ENCODE data around the gene BCL2L1. TPM values are rescaled to one million over a fixed set of nuclear protein-coding genes. Genes with fewer than 3 reads are reported as not detected.
A peak's percentile ranks its signal among the peaks of the same experiment; 100 is the strongest.
"Not testable (repeated sequence)": the region's sequence is repeated elsewhere in the genome, so short reads cannot be mapped to it uniquely, and the experiment has no call there.

BCL2L1 gene
- total RNA-seq = 100 to 1,000 TPM in 1 of 2 donors, 10 to 100 TPM in 1; 86.7 to 134 TPM

GRCh38 chr20:31722257-31723068 is at the start of gene BCL2L1:
Gene BCL2L1 (minus strand): TSS chr20:31722868. CDS start chr20:31722218, 650 bp downstream.
- Mint-ChIP-seq H3K4me3 (peak within 1 kb of the TSS; percentile 95), H3K36me3 (ENCODE audit: low read depth) (peaks cover 57% of the 10 kb centered on the region)

GRCh38 chr20:31770243-31770642 is 47.6 kb upstream of the BCL2L1 start:
- ATAC-seq (replicated peaks) = no peak
- Mint-ChIP-seq H3K27me3 (no peaks in the 10 kb centered on the region), H3K4me3 (no peak overlapping the region)

More at GRCh38 chr20:31722257-31723068, at the start of gene BCL2L1:
- Mint-ChIP-seq H3K4me1 (peaks cover 8% of the 10 kb centered on the region), H3K27me3 (no peaks in the 10 kb centered on the region), H3K27ac (peak within 1 kb of the TSS; percentile 98), H3K9me3 (no peaks in the 10 kb centered on the region)
- ATAC-seq (replicated peaks) = peak; percentile 36

GRCh38 chr20:31769681-31770080 is 47.0 kb upstream of the BCL2L1 start:
- no peaks in the 10 kb centered on the region for H3K27me3 Mint-ChIP-seq
- no peak overlapping the region for H3K27ac Mint-ChIP-seq
- H3K9me3 Mint-ChIP-seq = no peaks in the 10 kb centered on the region
- H3K4me3 Mint-ChIP-seq = peak overlapping the region; percentile 20
- peaks cover 4% of the 10 kb centered on the region for H3K4me1 Mint-ChIP-seq
- H3K36me3 Mint-ChIP-seq (ENCODE audit: low read depth) = peaks cover 93% of the 10 kb centered on the region
- ATAC-seq (replicated peaks) = no peak

More at GRCh38 chr20:31770243-31770642, 47.6 kb upstream of the BCL2L1 start:
- H3K9me3 Mint-ChIP-seq = no peaks in the 10 kb centered on the region
- no peak overlapping the region for H3K27ac Mint-ChIP-seq
- peaks cover 88% of the 10 kb centered on the region for H3K36me3 Mint-ChIP-seq (ENCODE audit: low read depth)
- peaks cover 4% of the 10 kb centered on the region for H3K4me1 Mint-ChIP-seq

- H3K27ac Mint-ChIP-seq = no peak overlapping the region
Observed at GRCh38 chr20:31767805-31768204, 45.1 kb upstream of the BCL2L1 start.

GRCh38 chr20:31764641-31765305 is 42.1 kb upstream of the BCL2L1 start:
- Mint-ChIP-seq H3K36me3 (ENCODE audit: low read depth) (peaks cover 68% of the 10 kb centered on the region), H3K4me1 (peaks cover 3% of the 10 kb centered on the region), H3K27ac (no peak overlapping the region), H3K4me3 (no peak overlapping the region), H3K27me3 (no peaks in the 10 kb centered on the region), H3K9me3 (no peaks in the 10 kb centered on the region)
- ATAC-seq (replicated peaks) = no peak

More at GRCh38 chr20:31767805-31768204, 45.1 kb upstream of the BCL2L1 start:
- H3K4me3 Mint-ChIP-seq = no peak overlapping the region
- no peak for ATAC-seq (replicated peaks)
- peaks cover 4% of the 10 kb centered on the region for H3K4me1 Mint-ChIP-seq
- H3K36me3 Mint-ChIP-seq (ENCODE audit: low read depth) = peaks cover 77% of the 10 kb centered on the region
- no peaks in the 10 kb centered on the region for H3K9me3 Mint-ChIP-seq
- H3K27me3 Mint-ChIP-seq = no peaks in the 10 kb centered on the region

GRCh38 chr20:31760519-31761240 is 38.0 kb upstream of the BCL2L1 start:
- Mint-ChIP-seq H3K4me3 (no peak overlapping the region), H3K27ac (no peak overlapping the region)

GRCh38 chr20:31759836-31760518 is 37.3 kb upstream of the BCL2L1 start:
- no peaks in the 10 kb centered on the region for H3K27me3 Mint-ChIP-seq
- H3K27ac Mint-ChIP-seq = no peak overlapping the region
- no peak for ATAC-seq (replicated peaks)
- H3K4me3 Mint-ChIP-seq = no peak overlapping the region
- H3K9me3 Mint-ChIP-seq = no peaks in the 10 kb centered on the region
- H3K36me3 Mint-ChIP-seq (ENCODE audit: low read depth) = peaks cover 55% of the 10 kb centered on the region
- H3K4me1 Mint-ChIP-seq = no peaks in the 10 kb centered on the region

More at GRCh38 chr20:31760519-31761240, 38.0 kb upstream of the BCL2L1 start:
- Mint-ChIP-seq H3K36me3 (ENCODE audit: low read depth) (peaks cover 62% of the 10 kb centered on the region), H3K9me3 (no peaks in the 10 kb centered on the region), H3K4me1 (no peaks in the 10 kb centered on the region), H3K27me3 (no peaks in the 10 kb centered on the region)
- no peak for ATAC-seq (replicated peaks)

- Mint-ChIP-seq H3K27me3 (no peaks in the 10 kb centered on the region), H3K4me3 (no peak overlapping the region)
Observed at GRCh38 chr20:31758991-31759390, 36.3 kb upstream of the BCL2L1 start.

GRCh38 chr20:31758521-31758920 is 35.9 kb upstream of the BCL2L1 start:
- Mint-ChIP-seq H3K9me3 (no peaks in the 10 kb centered on the region), H3K36me3 (ENCODE audit: low read depth) (peaks cover 51% of the 10 kb centered on the region), H3K4me1 (no peaks in the 10 kb centered on the region), H3K27ac (no peak overlapping the region), H3K27me3 (no peaks in the 10 kb centered on the region), H3K4me3 (no peak overlapping the region)
- no peak for ATAC-seq (replicated peaks)

More at GRCh38 chr20:31758991-31759390, 36.3 kb upstream of the BCL2L1 start:
- peaks cover 51% of the 10 kb centered on the region for H3K36me3 Mint-ChIP-seq (ENCODE audit: low read depth)
- no peak overlapping the region for H3K27ac Mint-ChIP-seq
- no peaks in the 10 kb centered on the region for H3K9me3 Mint-ChIP-seq
- H3K4me1 Mint-ChIP-seq = no peaks in the 10 kb centered on the region
- no peak for ATAC-seq (replicated peaks)

- no peaks in the 10 kb centered on the region for H3K4me1 Mint-ChIP-seq
- H3K27me3 Mint-ChIP-seq = no peaks in the 10 kb centered on the region
- H3K9me3 Mint-ChIP-seq = no peaks in the 10 kb centered on the region
- ATAC-seq (replicated peaks) = no peak
- H3K27ac Mint-ChIP-seq = no peak overlapping the region
- no peak overlapping the region for H3K4me3 Mint-ChIP-seq
- H3K36me3 Mint-ChIP-seq (ENCODE audit: low read depth) = peaks cover 51% of the 10 kb centered on the region
Observed at GRCh38 chr20:31757254-31757653, 34.6 kb upstream of the BCL2L1 start.

- no peak overlapping the region for H3K27ac Mint-ChIP-seq
- H3K9me3 Mint-ChIP-seq = no peaks in the 10 kb centered on the region
- peaks cover 26% of the 10 kb centered on the region for H3K36me3 Mint-ChIP-seq (ENCODE audit: low read depth)
- ATAC-seq (replicated peaks) = no peak
- H3K4me1 Mint-ChIP-seq = no peaks in the 10 kb centered on the region
- no peaks in the 10 kb centered on the region for H3K27me3 Mint-ChIP-seq
- no peak overlapping the region for H3K4me3 Mint-ChIP-seq
Observed at GRCh38 chr20:31751126-31751525, 28.5 kb upstream of the BCL2L1 start.

GRCh38 chr20:31749223-31749622 is 26.6 kb upstream of the BCL2L1 start:
- ATAC-seq (replicated peaks) = no peak
- Mint-ChIP-seq H3K27ac (no peak overlapping the region), H3K9me3 (no peaks in the 10 kb centered on the region), H3K4me3 (no peak overlapping the region), H3K4me1 (no peaks in the 10 kb centered on the region), H3K27me3 (no peaks in the 10 kb centered on the region), H3K36me3 (ENCODE audit: low read depth) (peaks cover 41% of the 10 kb centered on the region)

- no peak for ATAC-seq (replicated peaks)
- Mint-ChIP-seq H3K27ac (no peak overlapping the region), H3K4me3 (no peak overlapping the region), H3K4me1 (no peaks in the 10 kb centered on the region), H3K27me3 (no peaks in the 10 kb centered on the region), H3K9me3 (no peaks in the 10 kb centered on the region), H3K36me3 (ENCODE audit: low read depth) (peaks cover 44% of the 10 kb centered on the region)
Observed at GRCh38 chr20:31747640-31748039, 25.0 kb upstream of the BCL2L1 start.

- not testable (repeated sequence) for H3K27me3 Mint-ChIP-seq; H3K4me3 Mint-ChIP-seq; H3K9me3 Mint-ChIP-seq; H3K4me1 Mint-ChIP-seq; H3K27ac Mint-ChIP-seq; ATAC-seq (replicated peaks)
- peaks cover 44% of the 10 kb centered on the region for H3K36me3 Mint-ChIP-seq (ENCODE audit: low read depth)
Observed at GRCh38 chr20:31747028-31747427, 24.4 kb upstream of the BCL2L1 start.

Measured in activated T-helper 17 cell treated with anti-CD3 and anti-CD28 coated beads, Interleukin-2, amount 50 U/mL, for 72 hours (primary cell).